CD4-positive, alpha-beta T cell (primary cell): ENCODE measurements around the gene TIMM10. TPM values are rescaled to one million over a fixed set of nuclear protein-coding genes. Genes with fewer than 3 reads are reported as not detected.

Source experiments
- ATAC-seq: fragments of 200-7000 bp; cut with Tn5 transposase; one replicate; pipeline ENCODE4 v1.10.0; 2022; ENCODE audit warnings: mild to moderate bottlenecking; ENCODE audit not compliant: poor library complexity
- CTCF ChIA-PET: fragments of 350-600 bp; sonication (Branson Sonifier 250); formaldehyde crosslinking; loops from one replicate; lab custom pipeline; 2021; ENCODE audit warnings: antibody characterized with exemption, inconsistent platforms; lab: Charles Lee
- POLR2A ChIA-PET: fragments of 350-600 bp; sonication (Branson Sonifier 250); formaldehyde crosslinking; loops from one replicate; lab custom pipeline; 2021; ENCODE audit warnings: antibody characterized with exemption, inconsistent platforms; lab: Charles Lee
- DNase-seq, 14 experiments: peaks; one replicate each; pipeline ENCODE4 v3.0.0-alpha.2; 2013 to 2020; ENCODE audit warnings: mixed read lengths in 2 of 14
- H3K27ac ChIP-seq, 2 donors: one replicate each; pipeline versions ENCODE4 v1.5.1 to v1.7.0; 2013; ENCODE audit warnings: low read length in 2 of 2, low read depth in 1 of 2, mild to moderate bottlenecking in 1 of 2
- H3K27me3 ChIP-seq, 2 experiments: 1 replicate in 1 of 2; 2 replicates in 1 of 2; pipeline versions ENCODE4 v1.6.1 to v1.7.0; 2013; ENCODE audit warnings: low read length in 2 of 2, control low read depth in 1 of 2, mild to moderate bottlenecking in 1 of 2, moderate library complexity in 1 of 2; ENCODE audit not compliant: insufficient read depth in 2 of 2, control insufficient read depth in 1 of 2
- H3K36me3 ChIP-seq: one replicate; pipeline ENCODE4 v1.6.1; 2013; ENCODE audit warnings: low read length, control low read depth; ENCODE audit not compliant: insufficient read depth
- H3K4me1 ChIP-seq: one replicate; pipeline ENCODE4 v1.6.1; 2013; ENCODE audit warnings: low read length, control low read depth; ENCODE audit not compliant: insufficient read depth
- H3K4me3 ChIP-seq: one replicate; pipeline ENCODE4 v1.5.1; 2013; ENCODE audit warnings: mild to moderate bottlenecking, low read length, moderate library complexity
- H3K9me3 ChIP-seq, 2 experiments: 1 replicate in 1 of 2; 2 replicates in 1 of 2; pipeline versions ENCODE4 v1.6.1 to v1.7.0; 2013; ENCODE audit warnings: low read length in 2 of 2, mild to moderate bottlenecking in 2 of 2, control low read depth in 1 of 2, moderate library complexity in 1 of 2; ENCODE audit not compliant: control insufficient read depth in 1 of 2, insufficient read depth in 1 of 2
- H3K27ac Mint-ChIP-seq: one replicate; pipeline ENCODE4 v1.8.0; 2020; ENCODE audit warnings: mixed read lengths
- H3K27me3 Mint-ChIP-seq: one replicate; pipeline ENCODE4 v1.8.0; 2021; ENCODE audit warnings: mixed read lengths
- H3K36me3 Mint-ChIP-seq: one replicate; pipeline ENCODE4 v1.8.0; 2021; ENCODE audit warnings: low read depth, mixed read lengths
- H3K4me1 Mint-ChIP-seq: one replicate; pipeline ENCODE4 v1.8.0; 2021; ENCODE audit warnings: low read depth, mixed read lengths
- H3K4me3 Mint-ChIP-seq: one replicate; pipeline ENCODE4 v1.8.0; 2020; ENCODE audit warnings: mild to moderate bottlenecking, mixed read lengths
- H3K9me3 Mint-ChIP-seq: one replicate; pipeline ENCODE4 v1.8.0; 2020; ENCODE audit warnings: mixed read lengths
- CTCF ChIP-seq: fragments of 200-600 bp; IDR thresholded peaks from one replicate; pipeline ENCODE4 v1.8.0; 2022; ENCODE audit warnings: antibody characterized with exemption, mild to moderate bottlenecking
- intact Hi-C, 2 experiments: fragments of 100-400 bp; cut with DNase I in 1 of 2; cut with micrococcal nuclease in 1 of 2; formaldehyde crosslinking; loops; one replicate each; pipeline versions ENCODE4 v1.15.1 to v1.9.0; 2023 to 2025; cut with DNase I, micrococcal nuclease
- total RNA-seq, 174 experiments: library from RNA in 2 of 174; stranded (reverse) in 2 of 174; gene quantifications; one replicate each; pipeline ENCODE4 v1.2.3 and lab custom pipeline; 2021 to 2026

The TIMM10 gene
- total RNA-seq, 2 experiments from 2014 or later, result 28.0 TPM

- Histone ChIP-seq H3K9me3 (no peaks in the 10 kb centered on the region), H3K36me3 (peaks cover 24% of the 10 kb centered on the region), H3K27me3 (peaks cover 16 to 20% of the 10 kb centered on the region in 2 experiments), H3K4me3 (no peak overlapping the region), H3K27ac (no peak overlapping the region), H3K4me1 (peaks cover 13% of the 10 kb centered on the region)
- intact Hi-C loops, result loop anchor here in 1 of 2 experiments (1.0 kb wide), 1 partner anchor 26 kb away; no protein-coding TSS in a partner anchor
- DNase-seq, result no peak
- Mint-ChIP-seq H3K4me1 (peaks cover 12% of the 10 kb centered on the region), H3K27ac (no peak overlapping the region), H3K27me3 (peaks cover 20% of the 10 kb centered on the region), H3K9me3 (no peaks in the 10 kb centered on the region), H3K36me3 (peaks cover 29% of the 10 kb centered on the region), H3K4me3 (peak overlapping the region; percentile 11)
- ChIA-PET POLR2A (interaction anchor here (0.6 to 0.8 kb wide), 2 partner anchors 26 to 31 kb away, joined by 3 read pairs; no protein-coding TSS in a partner anchor), CTCF (interaction anchor here (2.1 to 3.4 kb wide), 2 partner anchors 10 to 26 kb away, joined by 10 to 24 read pairs; no protein-coding TSS in a partner anchor)
- no peak for ATAC-seq
- TF ChIP-seq CTCF, result no peak
Observed at GRCh38 chr11:57483562-57483918, 47.0 kb downstream of the TIMM10 start.

GRCh38 chr11:57482782-57483561 is 47.6 kb downstream of the TIMM10 start:
- H3K9me3 ChIP-seq, result no peaks in the 10 kb centered on the region
- no peak overlapping the region for H3K27ac ChIP-seq
- intact Hi-C loops, result loop anchor here in 1 of 2 experiments (1.0 kb wide), 1 partner anchor 26 kb away; no protein-coding TSS in a partner anchor
- no peak overlapping the region for H3K27ac Mint-ChIP-seq
- peak; percentile 73 for TF ChIP-seq CTCF
- peaks cover 24% of the 10 kb centered on the region for H3K36me3 Mint-ChIP-seq
- ATAC-seq (peak; percentile 75), DNase-seq (peak in 13 of 14 experiments; percentile 30 to 81 (median 44))
- H3K27me3 Mint-ChIP-seq, result peaks cover 20% of the 10 kb centered on the region
- ChIA-PET CTCF (interaction anchor here (0.8 to 3.4 kb wide), 3 partner anchors 9 to 25 kb away, joined by 3 to 24 read pairs (median 10); no protein-coding TSS in a partner anchor), POLR2A (no interaction called here)
- H3K36me3 ChIP-seq, result peaks cover 20% of the 10 kb centered on the region
- H3K4me1 ChIP-seq, result peaks cover 13% of the 10 kb centered on the region
- H3K4me3 Mint-ChIP-seq, result peak overlapping the region; percentile 11
- H3K27me3 ChIP-seq, result peaks cover 16 to 20% of the 10 kb centered on the region in 2 experiments
- H3K9me3 Mint-ChIP-seq, result no peaks in the 10 kb centered on the region
- H3K4me1 Mint-ChIP-seq, result peaks cover 12% of the 10 kb centered on the region
- peak overlapping the region; percentile 42 for H3K4me3 ChIP-seq

GRCh38 chr11:57481915-57482781 is 48.4 kb downstream of the TIMM10 start:
- H3K36me3 Mint-ChIP-seq, result peaks cover 15% of the 10 kb centered on the region
- POLR2A ChIA-PET, result no interaction called here
- H3K27ac Mint-ChIP-seq, result no peak overlapping the region
- peaks cover 12% of the 10 kb centered on the region for H3K4me1 Mint-ChIP-seq
- Histone ChIP-seq H3K4me3 (peak overlapping the region; percentile 42), H3K27ac (no peak overlapping the region), H3K36me3 (peaks cover 16% of the 10 kb centered on the region), H3K27me3 (peaks cover 16 to 20% of the 10 kb centered on the region in 2 experiments), H3K9me3 (no peaks in the 10 kb centered on the region), H3K4me1 (peaks cover 13% of the 10 kb centered on the region)
- DNase-seq, result no peak
- ATAC-seq, result no peak
- peaks cover 20% of the 10 kb centered on the region for H3K27me3 Mint-ChIP-seq
- H3K4me3 Mint-ChIP-seq, result peak overlapping the region; percentile 30
- intact Hi-C loops, result loop anchor here (2.0 kb wide), 3 partner anchors 23 to 135 kb away; no protein-coding TSS in a partner anchor
- H3K9me3 Mint-ChIP-seq, result no peaks in the 10 kb centered on the region
- CTCF ChIA-PET, result interaction anchor here (0.8 to 3.4 kb wide), 3 partner anchors 10 to 25 kb away, joined by 3 to 24 read pairs (median 4); no protein-coding TSS in a partner anchor
- TF ChIP-seq CTCF, result no peak
